Spleen (tissue), 7 donors: ENCODE data around the gene LOXL1.

ENCODE experiments used
- POLR2A ChIP-seq, 3 donors: fragments of 450-650 bp; IDR thresholded peaks; one replicate each; pipeline ENCODE4 v1.5.1; 2017; ENCODE audit warnings: antibody characterized with exemption in 3 of 3, mild to moderate bottlenecking in 1 of 3
- POLR2AphosphoS5 ChIP-seq, 3 donors: sonication (generic); formaldehyde crosslinking; IDR thresholded peaks; one replicate each; pipeline ENCODE4 v1.5.1; 2017; ENCODE audit warnings: antibody characterized with exemption in 3 of 3
- TF ChIP-seq, protein P1 (sequence below), 11 experiments: fragments of 200-600 bp in 7 of 11; fragments of 450-650 bp in 4 of 11; sonication (generic) in 4 of 11; IDR thresholded peaks in 8 of 11; conservative IDR thresholded peaks in 3 of 11; 1 replicate in 7 of 11; 2 replicates in 4 of 11; pipeline versions ENCODE4 v1.4.0 to v1.8.0; 2016 to 2021; ENCODE audit warnings: antibody characterized with exemption in 11 of 11, inconsistent platforms in 4 of 11, mild to moderate bottlenecking in 1 of 11
- donor health status: DM: no; HTN: no; CAD: no; lungs with moderate emphysema.
- donor health status: DM: no; HTN: no; CAD: no.
- donor health status: DM: no; HTN: no; CAD: no.

DNA sequence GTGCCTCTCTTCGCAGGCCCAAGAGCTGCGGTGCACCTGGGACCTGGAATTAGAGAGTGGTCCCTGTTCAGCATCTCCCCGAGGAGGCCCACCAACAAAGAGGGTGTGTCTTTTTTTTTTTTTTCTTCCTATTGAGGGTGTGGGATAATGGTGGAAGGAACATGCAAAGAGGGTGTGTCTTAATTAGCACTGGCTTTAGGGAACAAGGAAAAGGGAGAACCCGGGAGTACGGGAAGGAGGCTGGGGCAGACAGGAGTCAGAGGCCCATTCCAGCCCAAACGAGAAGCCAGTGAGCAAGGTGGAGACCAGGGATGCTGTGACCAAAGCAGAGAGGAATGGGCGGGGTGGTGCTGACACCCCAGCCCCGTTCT lies 429 bp upstream of the LOXL1 start:
- TF ChIP-seq, protein P1, sequence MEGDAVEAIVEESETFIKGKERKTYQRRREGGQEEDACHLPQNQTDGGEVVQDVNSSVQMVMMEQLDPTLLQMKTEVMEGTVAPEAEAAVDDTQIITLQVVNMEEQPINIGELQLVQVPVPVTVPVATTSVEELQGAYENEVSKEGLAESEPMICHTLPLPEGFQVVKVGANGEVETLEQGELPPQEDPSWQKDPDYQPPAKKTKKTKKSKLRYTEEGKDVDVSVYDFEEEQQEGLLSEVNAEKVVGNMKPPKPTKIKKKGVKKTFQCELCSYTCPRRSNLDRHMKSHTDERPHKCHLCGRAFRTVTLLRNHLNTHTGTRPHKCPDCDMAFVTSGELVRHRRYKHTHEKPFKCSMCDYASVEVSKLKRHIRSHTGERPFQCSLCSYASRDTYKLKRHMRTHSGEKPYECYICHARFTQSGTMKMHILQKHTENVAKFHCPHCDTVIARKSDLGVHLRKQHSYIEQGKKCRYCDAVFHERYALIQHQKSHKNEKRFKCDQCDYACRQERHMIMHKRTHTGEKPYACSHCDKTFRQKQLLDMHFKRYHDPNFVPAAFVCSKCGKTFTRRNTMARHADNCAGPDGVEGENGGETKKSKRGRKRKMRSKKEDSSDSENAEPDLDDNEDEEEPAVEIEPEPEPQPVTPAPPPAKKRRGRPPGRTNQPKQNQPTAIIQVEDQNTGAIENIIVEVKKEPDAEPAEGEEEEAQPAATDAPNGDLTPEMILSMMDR (IDR thresholded peaks at IDR 0.05 in 8 of 11, conservative IDR thresholded peaks at IDR 0.05 in 3 of 11) = no peak
- no peak for TF ChIP-seq POLR2AphosphoS5 (IDR thresholded peaks at IDR 0.05)
- no peak for TF ChIP-seq POLR2A (IDR thresholded peaks at IDR 0.05)
